GM10266 (cell line): Measurements from ENCODE around the gene JARID2.

Source experiments
- DNase-seq: peaks from one replicate; pipeline ENCODE4 v3.0.0; 2012; ENCODE audit errors: extremely low spot score
- CTCF ChIP-seq: IDR thresholded peaks from 2 replicates; pipeline ENCODE4 v1.5.1; 2012; ENCODE audit warnings: mild to moderate bottlenecking, low read depth; ENCODE audit not compliant: control insufficient read depth, insufficient read depth; ENCODE audit errors: missing control alignments

Gene JARID2

GRCh38 chr6:15526212-15526701 lies 280.4 kb downstream of the JARID2 start:
- no peak for DNase-seq
- no peak for TF ChIP-seq CTCF

GRCh38 chr6:15527838-15528617 lies 282.2 kb downstream of the JARID2 start:
- no peak for DNase-seq
- no peak for TF ChIP-seq CTCF

GRCh38 chr6:15528870-15529269 lies 283.0 kb downstream of the JARID2 start:
- no peak for DNase-seq

GRCh38 chr6:15530411-15530810 lies 284.5 kb downstream of the JARID2 start:
- no peak for DNase-seq
- TF ChIP-seq CTCF = no peak

More at GRCh38 chr6:15528870-15529269, 283.0 kb downstream of the JARID2 start:
- TF ChIP-seq CTCF = no peak

- no peak for DNase-seq
- TF ChIP-seq CTCF = no peak
These were observed 286.1 kb downstream of the JARID2 start for GRCh38 chr6:15531973-15532372.

- no peak for TF ChIP-seq CTCF
- no peak for DNase-seq
These were observed 287.6 kb downstream of the JARID2 start for GRCh38 chr6:15533379-15534026.

GRCh38 chr6:15534974-15535373 lies 289.1 kb downstream of the JARID2 start:
- TF ChIP-seq CTCF = no peak
- DNase-seq = no peak
